ENCODE results near the gene ZXDB. TPM values are rescaled to one million over a fixed set of nuclear protein-coding genes. Genes with fewer than 3 reads are reported as not detected.
A peak's percentile ranks its signal among the peaks of the same experiment; 100 is the strongest.
"Not testable (repeated sequence)": the region's sequence is repeated elsewhere in the genome, so short reads cannot be mapped to it uniquely, and the experiment has no call there.

Gene ZXDB
- total and polyA plus RNA-seq, 11 donors = 1.4 to 11.3 (median 7.1) TPM

DNA sequence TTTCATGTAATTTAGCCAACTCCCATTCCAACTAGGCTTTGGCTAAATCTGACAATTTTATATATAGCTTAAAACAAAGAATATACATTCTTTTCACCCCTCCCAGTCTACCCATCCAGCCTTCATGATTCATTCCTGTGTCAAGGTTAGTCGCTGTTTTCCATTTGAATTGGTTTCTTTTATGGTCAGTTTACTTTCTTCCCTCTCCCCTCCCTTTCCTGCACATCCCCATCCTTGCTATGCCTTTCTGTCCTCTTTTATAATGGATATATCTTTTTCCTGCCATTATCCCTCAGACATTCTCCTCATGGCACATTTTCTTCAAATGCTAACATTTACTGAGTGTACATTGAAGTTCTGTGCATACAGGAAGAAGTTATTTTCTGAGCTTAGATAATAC, 4.7 kb downstream of the ZXDB start:
- H3K9me3 ChIP-seq = no peaks in the 10 kb centered on the region
- peak overlapping the region in 7 of 12 donors; percentile 16 to 38 (median 25) for H3K4me3 ChIP-seq
- intact Hi-C loops (cut with DNase I) = loop anchor here in 2 of 10 donors (10.0 kb wide), 1 partner anchor 318 kb away; the partner anchor contains the start of gene ZXDA (in 2 of the 2)
- DNase-seq (no peak), ATAC-seq (no peak)
- no peak for TF ChIP-seq POLR2A (IDR thresholded peaks at IDR 0.05)
- no peak for TF ChIP-seq CTCF (IDR thresholded peaks at IDR 0.05)
- H3K4me1 ChIP-seq = peaks cover 0 to 40% (median 16%) of the 10 kb centered on the region in 12 donors
- WGBS, 4 donors = 49 to 91% (median 76%) methylated on average over 1 of the region's 1 CpG
- H3K36me3 ChIP-seq = peaks cover 0 to 3% (median 0%) of the 10 kb centered on the region in 9 donors
- no peaks in the 10 kb centered on the region for H3K27me3 ChIP-seq
- peak overlapping the region in 2 of 12 donors; percentile 30 to 34 for H3K27ac ChIP-seq

DNA sequence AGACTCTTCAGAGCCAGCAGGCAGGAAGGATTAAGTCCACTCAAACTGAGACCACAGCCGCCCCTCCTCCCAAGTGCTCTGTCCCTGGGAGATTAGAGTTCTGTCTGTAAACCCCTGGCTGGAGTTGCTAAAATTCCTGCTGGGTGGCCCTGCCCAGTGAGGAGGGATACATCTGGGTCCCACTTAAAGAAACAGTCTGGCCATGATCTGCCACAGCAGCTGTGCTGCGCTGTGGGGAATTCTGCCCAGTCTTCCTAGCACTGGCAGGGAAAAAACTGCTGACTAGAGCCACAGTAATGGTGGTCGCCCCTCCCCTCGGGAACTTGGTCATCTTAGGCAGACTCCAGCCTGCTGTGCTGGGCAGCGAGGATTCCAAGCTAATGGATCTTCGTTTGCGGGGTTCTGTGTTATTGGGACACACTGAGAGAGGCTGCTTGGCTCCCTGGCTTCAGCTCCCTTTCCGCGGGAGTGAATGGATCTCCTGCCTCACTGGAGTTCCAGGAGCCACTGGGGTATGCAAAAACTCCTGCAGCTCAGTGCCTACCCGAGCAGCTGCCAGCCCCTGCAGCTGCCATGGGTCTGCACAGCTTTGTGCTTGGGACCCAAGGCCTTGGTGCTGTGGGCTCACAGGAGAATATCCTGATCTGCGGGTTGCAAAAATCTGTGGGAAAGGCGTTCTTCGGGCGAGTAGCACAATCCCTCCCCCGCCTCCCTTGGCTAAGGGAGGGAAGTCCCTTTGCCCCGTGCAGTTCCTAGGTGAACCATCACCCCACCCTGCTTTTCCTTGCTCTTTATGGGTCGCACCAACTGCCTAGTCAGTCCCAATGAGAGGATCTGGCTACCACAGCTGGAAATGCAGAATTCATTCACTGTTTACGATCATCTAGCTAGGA, 15.7 kb downstream of the ZXDB start:
- Histone ChIP-seq H3K4me3 (peak overlapping the region in 2 of 12 donors; percentile 6 to 30), H3K4me1 (peaks cover 0 to 5% (median 0%) of the 10 kb centered on the region in 12 donors)

DNA sequence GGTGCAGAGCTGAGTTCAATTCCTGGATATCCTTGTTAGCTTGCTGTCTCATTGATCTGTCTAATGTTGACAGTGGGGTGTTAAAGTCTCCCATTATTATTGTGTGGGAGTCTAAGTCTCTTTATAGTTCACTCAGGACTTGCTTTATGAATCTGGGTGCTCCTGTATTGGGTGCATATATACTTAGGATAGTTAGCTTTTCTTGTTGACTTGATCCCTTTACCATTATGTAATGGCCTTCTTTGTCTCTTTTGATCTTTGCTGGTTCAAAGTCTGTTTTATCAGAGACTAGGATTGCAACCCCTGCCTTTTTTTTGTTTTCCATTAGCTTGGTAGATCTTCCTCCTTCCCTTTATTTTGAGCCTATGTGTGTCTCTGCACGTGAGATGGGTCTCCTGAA, 21.5 kb downstream of the ZXDB start:
- WGBS, 4 donors = 49 to 94% (median 68%) methylated on average over 1 of the region's 1 CpG
- peaks cover 0 to 25% (median 2%) of the 10 kb centered on the region in 12 donors for H3K9me3 ChIP-seq
- not testable (repeated sequence) for ATAC-seq

More for the DNA sequence above, 15.7 kb downstream of the ZXDB start:
- H3K27me3 ChIP-seq = no peaks in the 10 kb centered on the region
- no peak overlapping the region for H3K27ac ChIP-seq
- H3K9me3 ChIP-seq = no peaks in the 10 kb centered on the region
- H3K36me3 ChIP-seq = no peaks in the 10 kb centered on the region
- TF ChIP-seq POLR2A (IDR thresholded peaks at IDR 0.05) (no peak), CTCF (IDR thresholded peaks at IDR 0.05) (no peak)
- intact Hi-C loops (cut with DNase I) = no loop called here
- WGBS, 4 donors = 66 to 74% (median 69%) methylated on average over 16 to 18 of the region's 18 CpGs
- DNase-seq (no peak), ATAC-seq (peak in 2 of 4 donors; percentile 31 to 66)

GRCh38 chrX:57629438-57629837, 37.6 kb downstream of the ZXDB start:
- peaks cover 0 to 53% (median 4%) of the 10 kb centered on the region in 12 donors for H3K9me3 ChIP-seq
- H3K27ac ChIP-seq; intact Hi-C loops (cut with DNase I); DNase-seq; H3K4me3 ChIP-seq; H3K36me3 ChIP-seq; H3K27me3 ChIP-seq; H3K4me1 ChIP-seq; ATAC-seq: not testable (repeated sequence)
- WGBS, 4 donors = 89 to 97% (median 96%) methylated on average over 20 of the region's 20 CpGs

More for the DNA sequence above, 21.5 kb downstream of the ZXDB start:
- H3K4me1 ChIP-seq; H3K27me3 ChIP-seq; H3K4me3 ChIP-seq; intact Hi-C loops (cut with DNase I); H3K27ac ChIP-seq; H3K36me3 ChIP-seq; DNase-seq: not testable (repeated sequence)

- Histone ChIP-seq H3K36me3 (no peaks in the 10 kb centered on the region), H3K4me1 (no peaks in the 10 kb centered on the region), H3K27ac (no peak overlapping the region), H3K9me3 (peaks cover 0 to 19% (median 0%) of the 10 kb centered on the region in 12 donors), H3K27me3 (peaks cover 0 to 5% (median 0%) of the 10 kb centered on the region in 9 donors), H3K4me3 (no peak overlapping the region)
- TF ChIP-seq POLR2A (IDR thresholded peaks at IDR 0.05) (no peak), CTCF (IDR thresholded peaks at IDR 0.05) (no peak)
- WGBS, 4 donors = 87 to 96% (median 88%) methylated on average over 4 of the region's 4 CpGs
- DNase-seq (no peak), ATAC-seq (no peak)
- intact Hi-C loops (cut with DNase I) = no loop called here
These were observed 48.8 kb downstream of the ZXDB start for GRCh38 chrX:57640674-57641016.

Measured in heart left ventricle (tissue), 16 donors.